Thyroid gland (tissue), 4 donors: ENCODE results near the gene KRTAP5-8.

Source experiments
- CTCF ChIP-seq, 6 experiments: fragments of 200-600 bp in 3 of 6; fragments of 450-650 bp in 3 of 6; sonication (generic) in 3 of 6; IDR thresholded peaks; one replicate each; pipeline ENCODE4 v1.5.1; 2016 to 2019; ENCODE audit warnings: antibody characterized with exemption in 6 of 6, mild to moderate bottlenecking in 2 of 6, inconsistent platforms in 1 of 6, moderate library complexity in 1 of 6
- POLR2A ChIP-seq, 2 donors: fragments of 450-650 bp; IDR thresholded peaks; one replicate each; pipeline ENCODE4 v1.6.1; 2017; ENCODE audit warnings: antibody characterized with exemption in 2 of 2, mild to moderate bottlenecking in 2 of 2, moderate library complexity in 1 of 2

- TF ChIP-seq CTCF (IDR thresholded peaks at IDR 0.05): no peak
- no peak for TF ChIP-seq POLR2A (IDR thresholded peaks at IDR 0.05)
These were observed 36.5 kb upstream of the KRTAP5-8 start for GRCh38 chr11:71501071-71501985.
